ENCODE data around the gene LCLAT1.

- TF ChIP-seq JUND (IDR thresholded peaks at IDR 0.05), result no peak
- no peak for TF ChIP-seq YY1 (IDR thresholded peaks at IDR 0.05)
- TF ChIP-seq CTCF (IDR thresholded peaks at IDR 0.05; ENCODE audit: low read depth, low read length, missing input control), result no peak
- no peak for TF ChIP-seq REST (IDR thresholded peaks at IDR 0.05)
- no peak for TF ChIP-seq SP1 (IDR thresholded peaks at IDR 0.05)
- TF ChIP-seq MAX (IDR thresholded peaks at IDR 0.05), result no peak
- no peak for TF ChIP-seq TAF1 (conservative IDR thresholded peaks at IDR 0.05)
- TF ChIP-seq GABPA (IDR thresholded peaks at IDR 0.05 in 1 of 2, conservative IDR thresholded peaks at IDR 0.05 in 1 of 2), result no peak
- no peak for TF ChIP-seq RAD21 (IDR thresholded peaks at IDR 0.05)
- no peak for TF ChIP-seq ZBTB33 (IDR thresholded peaks at IDR 0.05)
- no peak for TF ChIP-seq ATF3 (IDR thresholded peaks at IDR 0.05)
Observed at GRCh38 chr2:30662268-30663131, 215.5 kb downstream of the LCLAT1 start.
